ENCODE measurements around the gene GMFB. TPM values are rescaled to one million over a fixed set of nuclear protein-coding genes. Genes with fewer than 3 reads are reported as not detected.

GMFB gene
- total RNA-seq, 1 donor from 2014 or later = 24.1 TPM

- no peak for TF ChIP-seq CTCF (IDR thresholded peaks at IDR 0.05)
- no peak for TF ChIP-seq POLR2AphosphoS5 (IDR thresholded peaks at IDR 0.05; ENCODE audit: insufficient read depth in 1 of 2, low read depth in 1 of 2)
- TF ChIP-seq POLR2A (IDR thresholded peaks at IDR 0.05) = no peak
- H3K4me3 ChIP-seq = no peak overlapping the region
- H3K36me3 ChIP-seq = peaks cover 0 to 4% of the 10 kb centered on the region in 2 donors
- H3K27me3 ChIP-seq = no peaks in the 10 kb centered on the region
- intact Hi-C loops (cut with DNase I) = no loop called here
- no peak overlapping the region for H3K27ac ChIP-seq
- no peak for DNase-seq (ENCODE audit: extremely low spot score in 2 of 2)
- H3K4me1 ChIP-seq = no peaks in the 10 kb centered on the region
- H3K9me3 ChIP-seq = no peaks in the 10 kb centered on the region
Measured at GRCh38 chr14:54533100-54533499, 44.3 kb upstream of the GMFB start.

- intact Hi-C loops (cut with DNase I) = no loop called here
- H3K36me3 ChIP-seq = no peaks in the 10 kb centered on the region
- H3K9me3 ChIP-seq = no peaks in the 10 kb centered on the region
- no peaks in the 10 kb centered on the region for H3K4me1 ChIP-seq
- TF ChIP-seq POLR2A (IDR thresholded peaks at IDR 0.05) (no peak), CTCF (IDR thresholded peaks at IDR 0.05) (no peak), POLR2AphosphoS5 (IDR thresholded peaks at IDR 0.05; ENCODE audit: insufficient read depth in 1 of 2, low read depth in 1 of 2) (no peak)
- no peak overlapping the region for H3K4me3 ChIP-seq
- no peaks in the 10 kb centered on the region for H3K27me3 ChIP-seq
- DNase-seq (ENCODE audit: extremely low spot score in 2 of 2) = no peak
- no peak overlapping the region for H3K27ac ChIP-seq
Measured at GRCh38 chr14:54532111-54533012, 43.6 kb upstream of the GMFB start.

GRCh38 chr14:54529811-54530210 lies 41.0 kb upstream of the GMFB start:
- H3K4me3 ChIP-seq = no peak overlapping the region
- no peaks in the 10 kb centered on the region for H3K4me1 ChIP-seq
- no peaks in the 10 kb centered on the region for H3K9me3 ChIP-seq
- DNase-seq (ENCODE audit: extremely low spot score in 2 of 2) = no peak
- H3K27ac ChIP-seq = no peak overlapping the region
- H3K27me3 ChIP-seq = no peaks in the 10 kb centered on the region
- peaks cover 0 to 4% of the 10 kb centered on the region in 2 donors for H3K36me3 ChIP-seq
- TF ChIP-seq POLR2AphosphoS5 (IDR thresholded peaks at IDR 0.05; ENCODE audit: insufficient read depth in 1 of 2, low read depth in 1 of 2) (no peak), CTCF (IDR thresholded peaks at IDR 0.05) (no peak)
- intact Hi-C loops (cut with DNase I) = no loop called here

- Histone ChIP-seq H3K4me1 (no peaks in the 10 kb centered on the region), H3K9me3 (no peaks in the 10 kb centered on the region), H3K36me3 (peaks cover 0 to 9% of the 10 kb centered on the region in 2 donors), H3K27me3 (no peaks in the 10 kb centered on the region), H3K27ac (no peak overlapping the region), H3K4me3 (no peak overlapping the region)
- intact Hi-C loops (cut with DNase I) = no loop called here
- no peak for DNase-seq (ENCODE audit: extremely low spot score in 2 of 2)
- no peak for TF ChIP-seq POLR2AphosphoS5 (IDR thresholded peaks at IDR 0.05; ENCODE audit: insufficient read depth in 1 of 2, low read depth in 1 of 2)
- no peak for TF ChIP-seq CTCF (IDR thresholded peaks at IDR 0.05)
- TF ChIP-seq POLR2A (IDR thresholded peaks at IDR 0.05) = no peak
Measured at GRCh38 chr14:54528973-54529372, 40.2 kb upstream of the GMFB start.

GRCh38 chr14:54524410-54524809 lies 35.6 kb upstream of the GMFB start:
- Histone ChIP-seq H3K9me3 (no peaks in the 10 kb centered on the region), H3K27ac (no peak overlapping the region), H3K27me3 (no peaks in the 10 kb centered on the region), H3K4me3 (no peak overlapping the region), H3K4me1 (no peaks in the 10 kb centered on the region), H3K36me3 (peaks cover 0 to 26% of the 10 kb centered on the region in 2 donors)
- no peak for DNase-seq (ENCODE audit: extremely low spot score in 2 of 2)
- intact Hi-C loops (cut with DNase I) = no loop called here
- TF ChIP-seq CTCF (IDR thresholded peaks at IDR 0.05) (no peak), POLR2A (IDR thresholded peaks at IDR 0.05) (no peak), POLR2AphosphoS5 (IDR thresholded peaks at IDR 0.05; ENCODE audit: insufficient read depth in 1 of 2, low read depth in 1 of 2) (no peak)

Measured in vagina (tissue), 2 donors.